NB4 (cell line): ENCODE data around the gene RRM2.

Source experiments
- DNase-seq: peaks from one replicate; pipeline ENCODE4 v3.0.0; 2010; ENCODE audit warnings: low read depth
- H3K4me3 ChIP-seq: one replicate; pipeline ENCODE4 v1.5.1; 2011; ENCODE audit warnings: mild to moderate bottlenecking, low read depth, low read length, moderate library complexity
- MYC ChIP-seq: IDR thresholded peaks from 2 replicates; pipeline ENCODE4 v1.6.1; 2011; ENCODE audit warnings: low read depth, low read length
- POLR2A ChIP-seq: IDR thresholded peaks from 2 replicates; pipeline ENCODE4 v1.6.1; 2011; ENCODE audit warnings: mild to moderate bottlenecking; ENCODE audit not compliant: insufficient read length; ENCODE audit errors: extremely low read depth
- TF ChIP-seq, protein P1 (sequence below): IDR thresholded peaks from one replicate; pipeline ENCODE4 v1.5.1; 2012; ENCODE audit warnings: low read depth, low read length
- TF ChIP-seq, protein P2 (sequence below): IDR thresholded peaks from 2 replicates; pipeline ENCODE4 v1.6.1; 2011; ENCODE audit warnings: low read depth, low read length

Gene RRM2

DNA sequence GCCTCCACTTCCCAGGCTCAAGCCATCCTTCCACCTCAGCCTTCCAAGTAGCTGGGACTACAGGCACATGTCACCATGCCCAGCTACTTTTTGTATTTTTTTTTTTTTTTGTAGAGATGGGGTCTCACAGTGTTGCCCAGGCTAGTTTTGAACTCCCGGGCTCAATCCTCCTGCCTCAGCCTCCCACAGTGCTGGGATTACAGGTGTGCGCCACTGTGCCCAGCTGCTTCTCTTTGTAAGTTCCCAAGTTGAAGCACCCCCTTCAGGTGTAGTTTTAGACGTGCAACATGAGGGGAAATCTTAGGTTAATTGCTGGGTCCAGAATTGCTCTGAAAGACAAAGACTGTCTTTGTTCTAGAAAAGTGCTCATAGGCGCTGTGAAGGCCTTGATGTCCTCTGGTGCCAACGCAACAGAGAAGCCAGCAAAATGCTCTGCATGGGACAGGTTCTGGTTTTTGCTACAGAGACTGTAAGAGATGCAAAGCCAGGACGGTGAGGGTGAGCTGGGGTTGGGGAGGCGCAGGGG lies 46.6 kb downstream of the RRM2 start:
- no peak for DNase-seq

DNA sequence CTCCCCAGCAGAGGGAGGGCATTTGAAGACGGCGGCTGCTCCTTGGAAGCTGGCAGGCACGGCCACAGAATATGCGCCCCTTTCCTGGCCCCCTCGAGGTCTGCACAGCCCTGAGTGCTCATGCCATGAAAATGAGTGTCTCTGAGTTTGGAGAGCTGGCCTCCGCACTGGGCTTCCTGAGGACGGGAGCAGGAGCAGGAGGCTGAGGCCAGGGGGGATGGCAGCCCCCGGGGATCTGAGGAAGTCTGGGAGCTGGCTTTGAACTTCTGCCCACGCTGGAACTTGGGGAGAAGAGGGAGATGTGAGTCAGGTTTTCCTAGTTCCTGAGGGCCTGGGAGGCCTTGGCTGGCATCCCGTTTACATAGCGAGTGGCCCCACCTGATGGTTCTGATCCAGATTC lies 47.0 kb downstream of the RRM2 start:
- H3K4me3 ChIP-seq, result no peak overlapping the region
- TF ChIP-seq, protein P1, sequence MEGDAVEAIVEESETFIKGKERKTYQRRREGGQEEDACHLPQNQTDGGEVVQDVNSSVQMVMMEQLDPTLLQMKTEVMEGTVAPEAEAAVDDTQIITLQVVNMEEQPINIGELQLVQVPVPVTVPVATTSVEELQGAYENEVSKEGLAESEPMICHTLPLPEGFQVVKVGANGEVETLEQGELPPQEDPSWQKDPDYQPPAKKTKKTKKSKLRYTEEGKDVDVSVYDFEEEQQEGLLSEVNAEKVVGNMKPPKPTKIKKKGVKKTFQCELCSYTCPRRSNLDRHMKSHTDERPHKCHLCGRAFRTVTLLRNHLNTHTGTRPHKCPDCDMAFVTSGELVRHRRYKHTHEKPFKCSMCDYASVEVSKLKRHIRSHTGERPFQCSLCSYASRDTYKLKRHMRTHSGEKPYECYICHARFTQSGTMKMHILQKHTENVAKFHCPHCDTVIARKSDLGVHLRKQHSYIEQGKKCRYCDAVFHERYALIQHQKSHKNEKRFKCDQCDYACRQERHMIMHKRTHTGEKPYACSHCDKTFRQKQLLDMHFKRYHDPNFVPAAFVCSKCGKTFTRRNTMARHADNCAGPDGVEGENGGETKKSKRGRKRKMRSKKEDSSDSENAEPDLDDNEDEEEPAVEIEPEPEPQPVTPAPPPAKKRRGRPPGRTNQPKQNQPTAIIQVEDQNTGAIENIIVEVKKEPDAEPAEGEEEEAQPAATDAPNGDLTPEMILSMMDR, result no peak
- no peak for TF ChIP-seq POLR2A
- no peak for TF ChIP-seq MYC
- TF ChIP-seq, protein P2, sequence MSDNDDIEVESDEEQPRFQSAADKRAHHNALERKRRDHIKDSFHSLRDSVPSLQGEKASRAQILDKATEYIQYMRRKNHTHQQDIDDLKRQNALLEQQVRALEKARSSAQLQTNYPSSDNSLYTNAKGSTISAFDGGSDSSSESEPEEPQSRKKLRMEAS, result no peak
- no peak for DNase-seq

More for the DNA sequence above, 46.6 kb downstream of the RRM2 start:
- no peak overlapping the region for H3K4me3 ChIP-seq
- TF ChIP-seq, protein P1, result no peak
- TF ChIP-seq, protein P2, result no peak
- TF ChIP-seq MYC (no peak), POLR2A (no peak)

DNA sequence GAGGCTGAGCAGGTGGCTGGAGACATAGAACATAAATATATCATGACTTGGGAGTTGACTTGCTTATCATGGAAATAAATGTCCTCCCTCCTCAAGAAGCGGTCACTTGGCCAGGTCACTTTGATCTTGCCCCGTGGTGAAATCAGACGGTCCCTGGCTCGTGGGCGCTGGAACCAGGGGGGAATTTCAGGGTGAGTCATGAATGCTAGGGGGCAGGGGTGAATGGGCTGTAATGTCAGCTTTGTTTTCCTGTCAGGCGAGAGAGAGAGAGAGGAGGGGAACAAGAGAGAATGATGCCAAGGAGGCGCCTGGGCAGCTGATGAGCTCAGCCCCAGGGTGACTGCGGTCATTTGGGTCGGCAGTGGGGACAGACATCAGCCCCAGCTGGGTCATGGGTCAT lies 47.7 kb downstream of the RRM2 start:
- H3K4me3 ChIP-seq, result no peak overlapping the region
- TF ChIP-seq, protein P1, result no peak
- TF ChIP-seq, protein P2, result no peak
- no peak for TF ChIP-seq MYC
- DNase-seq, result no peak

DNA sequence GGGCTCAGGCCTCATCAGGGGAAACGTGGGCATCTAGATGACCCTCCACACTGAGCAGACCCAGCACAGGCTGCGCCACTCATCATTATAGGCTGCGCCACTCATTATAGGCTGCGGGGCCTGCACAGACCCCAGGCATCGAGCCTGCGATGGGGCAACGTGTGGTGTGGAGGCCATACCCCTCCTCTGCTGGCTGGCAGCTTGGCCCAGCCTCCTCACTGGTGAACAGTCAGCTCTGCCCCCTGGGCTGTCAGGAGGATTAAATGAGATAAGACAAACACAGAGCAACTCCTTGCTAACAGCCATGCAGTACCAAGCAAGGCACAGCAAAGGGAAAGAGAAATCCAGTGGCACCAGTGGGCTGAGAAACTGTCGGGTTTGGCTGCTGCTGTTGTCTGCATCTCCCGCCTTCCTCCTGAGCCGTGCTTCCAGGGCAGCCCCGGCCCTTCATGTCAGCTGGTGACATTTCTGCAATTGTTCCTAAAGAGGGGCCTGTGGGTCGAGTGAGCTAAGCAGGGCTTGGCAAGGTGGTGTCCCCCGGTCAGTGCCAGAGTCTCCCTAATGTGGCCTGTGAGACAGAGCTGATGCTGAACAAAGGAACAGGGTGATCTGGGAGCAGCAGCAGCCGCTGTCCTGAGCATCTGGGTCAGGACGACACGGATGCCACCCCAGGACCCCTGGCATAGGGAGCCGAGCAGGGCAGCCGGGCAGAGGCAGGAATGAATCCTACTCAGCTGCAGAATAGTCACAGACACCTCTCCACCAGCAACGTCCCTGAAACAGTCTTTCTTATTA lies 48.7 kb downstream of the RRM2 start:
- H3K4me3 ChIP-seq, result no peak overlapping the region
- TF ChIP-seq, protein P1, result no peak
- no peak for TF ChIP-seq MYC
- TF ChIP-seq POLR2A, result no peak
- TF ChIP-seq, protein P2, result no peak
- DNase-seq, result no peak

DNA sequence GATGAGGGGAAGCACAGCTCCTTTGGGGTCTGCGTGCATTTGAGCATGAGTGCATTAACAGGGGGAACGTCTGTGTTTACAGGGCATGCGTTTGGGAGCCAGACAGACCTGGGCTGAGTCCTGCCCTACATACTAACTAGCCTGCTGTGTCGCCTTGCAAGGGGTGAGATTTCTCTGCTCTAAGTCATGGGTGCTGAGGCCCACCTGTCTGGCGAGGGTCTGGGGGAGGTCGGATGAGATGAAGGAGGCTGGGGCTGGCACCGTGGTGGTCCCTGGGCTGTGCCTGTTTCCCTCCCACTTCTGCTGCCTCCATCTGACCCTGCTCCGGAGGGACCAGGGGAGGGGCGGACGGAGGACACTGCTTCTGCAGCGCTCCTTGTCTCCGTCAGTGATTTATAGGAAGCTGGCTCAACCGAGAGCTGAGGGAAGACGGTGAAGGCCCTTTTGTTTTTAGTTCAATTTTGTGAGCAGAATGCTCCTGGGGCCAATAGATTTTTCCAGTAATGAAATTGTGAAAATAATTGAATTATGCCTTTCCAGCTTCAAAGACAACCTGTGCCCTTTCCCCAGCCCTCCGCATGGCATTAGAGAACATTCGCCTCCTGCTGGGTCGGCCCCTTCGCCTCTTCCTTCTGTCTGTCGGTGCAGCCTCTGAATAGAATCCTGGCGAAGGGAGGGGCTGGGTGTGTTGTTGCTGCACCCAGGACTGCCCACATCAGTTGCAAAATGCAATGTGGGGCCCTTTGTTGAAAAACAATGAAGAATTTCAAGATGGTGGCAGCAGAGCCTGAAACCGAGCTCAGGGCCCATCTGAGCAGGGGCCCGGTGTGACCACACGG lies 49.7 kb downstream of the RRM2 start:
- TF ChIP-seq POLR2A, result no peak
- TF ChIP-seq MYC, result no peak
- TF ChIP-seq, protein P2, result no peak
- TF ChIP-seq, protein P1, result no peak
- no peak overlapping the region for H3K4me3 ChIP-seq
- DNase-seq, result no peak
